ENCODE measurements around the gene MARCHF7. TPM values are rescaled to one million over a fixed set of nuclear protein-coding genes. Genes with fewer than 3 reads are reported as not detected.

MARCHF7 gene
- total and polyA plus RNA-seq, 2 of the 13 experiments (the other 11 are each of a cell fraction or from before 2014, with no cell fraction given) = 32.8 to 88.5 TPM

GRCh38 chr2:159712143-159712928, at the start of gene MARCHF7 (continued):
- TF ChIP-seq HOXA7 (CRISPR knock-in tag; IDR thresholded peaks at IDR 0.05) = no peak; the same call in 1 of the 2 replicates
- TF ChIP-seq ATAD3A (CRISPR knock-in tag; IDR thresholded peaks at IDR 0.05) = no peak
- TF ChIP-seq ZKSCAN1 (IDR thresholded peaks at IDR 0.05; ENCODE audit: low read length) = peak; percentile 55; the same call in 1 of the 2 replicates
- peak; percentile 45 for TF ChIP-seq NFYB (CRISPR knock-in tag; IDR thresholded peaks at IDR 0.05)
- TF ChIP-seq ZNF441 (CRISPR knock-in tag; IDR thresholded peaks at IDR 0.05; ENCODE audit: borderline replicate concordance) = peak; percentile 70
- no peak; the same call in 1 of the 2 replicates for TF ChIP-seq ZNF232 (CRISPR knock-in tag; IDR thresholded peaks at IDR 0.05; ENCODE audit: borderline replicate concordance)
- TF ChIP-seq ZNF598 (CRISPR knock-in tag; IDR thresholded peaks at IDR 0.05; ENCODE audit: borderline replicate concordance) = peak; percentile 95
- peak; percentile 87; the same call in 1 of the 2 replicates for TF ChIP-seq ZIK1 (CRISPR knock-in tag; IDR thresholded peaks at IDR 0.05; ENCODE audit: borderline replicate concordance, low read depth)
- no peak; the same call in 1 of the 2 replicates for TF ChIP-seq ZFP36L1 (CRISPR knock-in tag; IDR thresholded peaks at IDR 0.05)
- TF ChIP-seq DMTF1 (CRISPR knock-in tag; IDR thresholded peaks at IDR 0.05) = no peak
- TF ChIP-seq MXD4 (CRISPR knock-in tag; IDR thresholded peaks at IDR 0.05) = peak; percentile 70
- peak; percentile 96 for TF ChIP-seq DR1 (CRISPR knock-in tag; IDR thresholded peaks at IDR 0.05)
- TF ChIP-seq ZNF766 (CRISPR knock-in tag; IDR thresholded peaks at IDR 0.05; ENCODE audit: borderline replicate concordance) = no peak; the same call in 1 of the 2 replicates
- TF ChIP-seq EEA1 (CRISPR knock-in tag; IDR thresholded peaks at IDR 0.05; ENCODE audit: borderline replicate concordance) = peak; percentile 96; the same call in 1 of the 2 replicates
- no peak; the same call in 1 of the 2 replicates for TF ChIP-seq ZNF75D (CRISPR knock-in tag; IDR thresholded peaks at IDR 0.05; ENCODE audit: borderline replicate concordance)
- peak; percentile 67 for TF ChIP-seq FOSL2 (CRISPR knock-in tag; IDR thresholded peaks at IDR 0.05)
- TF ChIP-seq ISX (CRISPR knock-in tag; conservative IDR thresholded peaks at IDR 0.05) = peak; percentile 87
- TF ChIP-seq AHDC1 (CRISPR knock-in tag; IDR thresholded peaks at IDR 0.05; ENCODE audit: borderline replicate concordance) = peak; percentile 77; the same call in 1 of the 2 replicates
- peak; percentile 97 for TF ChIP-seq ZNF234 (CRISPR knock-in tag; conservative IDR thresholded peaks at IDR 0.05)
- TF ChIP-seq ZNF782 (CRISPR knock-in tag; IDR thresholded peaks at IDR 0.05; ENCODE audit: borderline replicate concordance) = peak; percentile 98
- TF ChIP-seq HOXD1 (CRISPR knock-in tag; IDR thresholded peaks at IDR 0.05) = 0 out of 2 replicates have a peak, but pooled peaks have one; percentile 59
- TF ChIP-seq STAG1 (CRISPR knock-in tag; IDR thresholded peaks at IDR 0.05) = peak; percentile 92
- TF ChIP-seq CAMTA2 (CRISPR knock-in tag; IDR thresholded peaks at IDR 0.05; ENCODE audit: borderline replicate concordance) = peak; percentile 98
